Endothelial cell of umbilical vein (primary cell): ENCODE measurements around the gene COA3. TPM values are rescaled to one million over a fixed set of nuclear protein-coding genes. Genes with fewer than 3 reads are reported as not detected.

Experiments used
- BruUV-seq: library from RNA; stranded (reverse); fragments of 400-500 nt; replicated peaks from 2 replicates; lab custom pipeline; 2021; lab: Mats Ljungman, UMichigan
- CTCF ChIA-PET: fragments of 300-600, 350-600 bp; sonication (Branson Sonifier 250); formaldehyde crosslinking; loops from one replicate; lab custom pipeline; 2021; ENCODE audit warnings: antibody characterized with exemption, inconsistent platforms; lab: Charles Lee
- POLR2A ChIA-PET: fragments of 300-600, 350-600 bp; sonication (Branson Sonifier 250); formaldehyde crosslinking; loops from one replicate; lab custom pipeline; 2021; ENCODE audit warnings: antibody characterized with exemption, inconsistent platforms; lab: Charles Lee
- DNase-seq: peaks from one replicate; pipeline ENCODE4 v3.0.0-alpha.2; 2011; ENCODE audit warnings: low read depth, low spot score
- FAIRE-seq: peaks from 2 replicates; lab custom pipeline; 2011; peaks lifted over from hg19 to GRCh38; lab: Jason Lieb, UNC
- H2AFZ ChIP-seq: 2 replicates; pipeline ENCODE4 v1.6.0; 2012; ENCODE audit warnings: low read depth, low read length, control low read depth, inconsistent platforms
- H3K27ac ChIP-seq: 2 replicates; pipeline ENCODE4 v1.5.1; 2011; ENCODE audit warnings: low read depth, mild to moderate bottlenecking, control low read depth, low read length, moderate library complexity; ENCODE audit not compliant: insufficient read depth
- H3K27me3 ChIP-seq, 2 experiments: 2 replicates each; pipeline versions ENCODE4 v1.6.0 to v1.6.1; 2011; ENCODE audit warnings: low read length in 2 of 2, mixed read lengths in 1 of 2; ENCODE audit not compliant: control insufficient read depth in 2 of 2, insufficient read depth in 2 of 2
- H3K36me3 ChIP-seq, 2 experiments: 2 replicates in 1 of 2; 3 replicates in 1 of 2; pipeline ENCODE4 v1.5.1; 2011; ENCODE audit warnings: low read length in 2 of 2, mild to moderate bottlenecking in 1 of 2, moderate library complexity in 1 of 2; ENCODE audit not compliant: control insufficient read depth in 2 of 2, insufficient read depth in 2 of 2; ENCODE audit errors: extremely low read depth in 1 of 2
- H3K4me1 ChIP-seq: 3 replicates; pipeline ENCODE4 v1.5.1; 2011; ENCODE audit warnings: mild to moderate bottlenecking, low read length; ENCODE audit not compliant: control insufficient read depth, insufficient read depth; ENCODE audit errors: extremely low read depth
- H3K4me2 ChIP-seq: 2 replicates; pipeline ENCODE4 v1.6.1; 2011; ENCODE audit warnings: low read length, control low read depth, mixed read lengths; ENCODE audit not compliant: insufficient read depth
- H3K4me3 ChIP-seq, 3 experiments: fragments of 200-600 bp in 1 of 3; sonication (generic), shearing (Covaris generic) in 1 of 3; replicated peaks in 1 of 3; 2 replicates each; pipeline ENCODE4 v1.5.1; 2011 to 2016; ENCODE audit warnings: control low read depth in 3 of 3, low read length in 3 of 3, mild to moderate bottlenecking in 2 of 3, inconsistent platforms in 1 of 3, low read depth in 1 of 3, moderate library complexity in 1 of 3; ENCODE audit not compliant: insufficient read depth in 1 of 3
- H3K79me2 ChIP-seq: 2 replicates; pipeline ENCODE4 v1.6.0; 2012; ENCODE audit warnings: low read length, inconsistent platforms; ENCODE audit not compliant: control insufficient read depth, insufficient read depth
- H3K9ac ChIP-seq: replicated peaks from 2 replicates; pipeline ENCODE3; 2011; ENCODE audit warnings: low read length, control low read depth; ENCODE audit not compliant: insufficient read depth; ENCODE audit errors: extremely low read depth
- H3K9me1 ChIP-seq: replicated peaks from 3 replicates; pipeline ENCODE4 v1.6.0; 2011; ENCODE audit warnings: mild to moderate bottlenecking, low read length; ENCODE audit not compliant: control insufficient read depth, insufficient read depth; ENCODE audit errors: extremely low read depth
- H3K9me3 ChIP-seq: replicated peaks from 2 replicates; pipeline ENCODE4 v1.5.1; 2012; ENCODE audit warnings: low read length, inconsistent platforms; ENCODE audit not compliant: control insufficient read depth, insufficient read depth
- H4K20me1 ChIP-seq: replicated peaks from 2 replicates; pipeline ENCODE3; 2011; ENCODE audit warnings: mild to moderate bottlenecking, low read length; ENCODE audit not compliant: control insufficient read depth, insufficient read depth; ENCODE audit errors: extremely low read depth
- EZH2 ChIP-seq: IDR thresholded peaks from 2 replicates; pipeline ENCODE4 v1.6.1; 2012; ENCODE audit warnings: borderline replicate concordance, low read depth, mild to moderate bottlenecking, moderate library complexity, low read length, inconsistent platforms; ENCODE audit not compliant: severe bottlenecking
- FOS ChIP-seq: IDR thresholded peaks from 2 replicates; pipeline ENCODE4 v1.6.1; 2011; ENCODE audit warnings: mild to moderate bottlenecking, low read length, moderate library complexity, borderline replicate concordance; ENCODE audit not compliant: insufficient read depth
- GATA2 ChIP-seq: IDR thresholded peaks from 2 replicates; pipeline ENCODE4 v1.7.0; 2011; ENCODE audit warnings: low read depth, mild to moderate bottlenecking, moderate library complexity, mixed read lengths, low read length; ENCODE audit not compliant: insufficient read length, insufficient read depth
- JUN ChIP-seq: IDR thresholded peaks from 2 replicates; pipeline ENCODE4 v1.6.1; 2011; ENCODE audit warnings: borderline replicate concordance, low read depth; ENCODE audit not compliant: insufficient read length, insufficient read depth
- MYC ChIP-seq: IDR thresholded peaks from one replicate; pipeline ENCODE4 v1.6.1; 2011; ENCODE audit warnings: mild to moderate bottlenecking, low read depth, low read length
- POLR2A ChIP-seq: IDR thresholded peaks from 2 replicates; pipeline ENCODE4 v1.6.1; 2012; ENCODE audit warnings: low read depth, mild to moderate bottlenecking, control low read depth, low read length
- POLR2AphosphoS5 ChIP-seq: IDR thresholded peaks from 2 replicates; pipeline ENCODE4 v1.6.1; 2012; ENCODE audit warnings: low read depth, mild to moderate bottlenecking, control low read depth, low read length, moderate library complexity; ENCODE audit not compliant: insufficient read depth
- dilution Hi-C: fragments of 300-500 bp; cut with MboI; formaldehyde crosslinking; loops from one replicate; pipeline ENCODE4 v1.15.0; 2019; ENCODE audit warnings: low sequenced_read_pairs; ENCODE audit not compliant: extremely low pct_ligation_motif_present
- intact Hi-C: fragments of 100-400 bp; cut with micrococcal nuclease; formaldehyde crosslinking; loops from one replicate; pipeline ENCODE4 v1.10.0; 2022
- polyA plus RNA-seq, 4 experiments: library from polyadenylated mRNA; depleted of rRNA in 3 of 4; stranded (reverse) in 3 of 4; unstranded in 1 of 4; fragments of >200 nt; gene quantifications; 2 replicates each; pipeline versions ENCODE4 v1.2.1 to v1.2.3, GENCODE V29; 2011 to 2012; ENCODE audit warnings: missing spikeins in 1 of 4
- total RNA-seq: library from RNA; stranded (reverse); gene quantifications from 2 replicates; pipeline ENCODE4 v1.2.3, GENCODE V29; 2021
- TF ChIP-seq, protein P1 (sequence below): IDR thresholded peaks from 2 replicates; pipeline ENCODE4 v1.6.1; 2011; ENCODE audit not compliant: insufficient read depth, insufficient read length
- TF ChIP-seq, protein P2 (sequence below), 2 donors: IDR thresholded peaks; 1 replicate in 1 of 2; 2 replicates in 1 of 2; pipeline ENCODE4 v1.5.1; 2011; ENCODE audit warnings: low read length in 2 of 2, mild to moderate bottlenecking in 2 of 2, moderate library complexity in 2 of 2, control low read depth in 1 of 2, inconsistent platforms in 1 of 2, low read depth in 1 of 2; ENCODE audit not compliant: insufficient read depth in 1 of 2; ENCODE audit errors: extremely low read depth in 1 of 2

COA3 gene
- total and polyA plus RNA-seq, 2 donors (not counting 3 experiments of a cell fraction or from before 2014, with no cell fraction given): 56.6 to 126 TPM

DNA sequence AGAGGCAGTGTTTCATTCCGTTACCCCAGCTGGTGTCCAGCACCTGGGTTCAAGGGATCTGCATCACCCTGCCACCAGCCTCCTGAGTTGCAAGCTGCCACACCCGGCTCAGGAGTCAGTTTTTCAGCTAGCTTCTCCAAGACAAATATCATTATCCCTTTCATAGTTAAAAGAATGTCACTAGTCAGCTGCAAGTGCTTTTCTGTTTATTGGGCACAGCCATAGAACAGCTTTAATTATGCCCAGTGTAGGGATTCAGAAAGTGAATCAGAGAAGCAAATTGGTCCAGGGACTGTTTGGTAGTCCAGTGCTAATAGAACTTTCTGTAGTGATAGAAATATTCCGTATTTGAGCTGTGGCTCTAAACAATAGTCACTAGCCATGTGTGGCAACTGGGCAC lies 49.6 kb upstream of the COA3 start:
- Histone ChIP-seq H3K27ac (no peak overlapping the region), H3K9ac (no peak overlapping the region), H3K4me2 (no peak overlapping the region), H3K36me3 (peaks cover 9 to 24% of the 10 kb centered on the region in 2 experiments), H3K4me3 (no peak overlapping the region), H3K9me3 (no peaks in the 10 kb centered on the region), H2AFZ (no peak overlapping the region), H3K27me3 (peaks cover 0 to 3% of the 10 kb centered on the region in 2 experiments), H4K20me1 (no peaks in the 10 kb centered on the region), H3K9me1 (no peaks in the 10 kb centered on the region), H3K79me2 (no peaks in the 10 kb centered on the region), H3K4me1 (no peaks in the 10 kb centered on the region)
- TF ChIP-seq, protein P1, sequence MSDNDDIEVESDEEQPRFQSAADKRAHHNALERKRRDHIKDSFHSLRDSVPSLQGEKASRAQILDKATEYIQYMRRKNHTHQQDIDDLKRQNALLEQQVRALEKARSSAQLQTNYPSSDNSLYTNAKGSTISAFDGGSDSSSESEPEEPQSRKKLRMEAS: no peak
- TF ChIP-seq POLR2AphosphoS5: no peak
- TF ChIP-seq JUN: no peak
- TF ChIP-seq GATA2: no peak
- no peak for TF ChIP-seq EZH2
- no peak for TF ChIP-seq POLR2A
- TF ChIP-seq, protein P2, sequence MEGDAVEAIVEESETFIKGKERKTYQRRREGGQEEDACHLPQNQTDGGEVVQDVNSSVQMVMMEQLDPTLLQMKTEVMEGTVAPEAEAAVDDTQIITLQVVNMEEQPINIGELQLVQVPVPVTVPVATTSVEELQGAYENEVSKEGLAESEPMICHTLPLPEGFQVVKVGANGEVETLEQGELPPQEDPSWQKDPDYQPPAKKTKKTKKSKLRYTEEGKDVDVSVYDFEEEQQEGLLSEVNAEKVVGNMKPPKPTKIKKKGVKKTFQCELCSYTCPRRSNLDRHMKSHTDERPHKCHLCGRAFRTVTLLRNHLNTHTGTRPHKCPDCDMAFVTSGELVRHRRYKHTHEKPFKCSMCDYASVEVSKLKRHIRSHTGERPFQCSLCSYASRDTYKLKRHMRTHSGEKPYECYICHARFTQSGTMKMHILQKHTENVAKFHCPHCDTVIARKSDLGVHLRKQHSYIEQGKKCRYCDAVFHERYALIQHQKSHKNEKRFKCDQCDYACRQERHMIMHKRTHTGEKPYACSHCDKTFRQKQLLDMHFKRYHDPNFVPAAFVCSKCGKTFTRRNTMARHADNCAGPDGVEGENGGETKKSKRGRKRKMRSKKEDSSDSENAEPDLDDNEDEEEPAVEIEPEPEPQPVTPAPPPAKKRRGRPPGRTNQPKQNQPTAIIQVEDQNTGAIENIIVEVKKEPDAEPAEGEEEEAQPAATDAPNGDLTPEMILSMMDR (IDR thresholded peaks at IDR 0.05; ENCODE audit: extremely low read depth in 1 of 2, insufficient read depth in 1 of 2, low read depth in 1 of 2, low read length in 2 of 2): no peak
- TF ChIP-seq FOS: no peak
- no peak for TF ChIP-seq MYC
- BruUV-seq: no TSS peak
- intact Hi-C loops: no loop called here
- POLR2A ChIA-PET: interaction anchor here (0.7 kb wide), 1 partner anchor 293 kb away, joined by 4 read pairs; no protein-coding TSS in a partner anchor
- DNase-seq (no peak), FAIRE-seq (no peak)
- dilution Hi-C loops: no loop called here
- CTCF ChIA-PET: interaction anchor here (0.8 to 8.9 kb wide), 7 partner anchors 11 to 98 kb away, joined by 3 to 132 read pairs (median 4); partner anchors contain the start of gene BECN1
